Right lobe of liver (tissue), 6 donors: ENCODE measurements around the gene CFAP61. TPM values are rescaled to one million over a fixed set of nuclear protein-coding genes. Genes with fewer than 3 reads are reported as not detected.

Experiments used
- ATAC-seq, 4 donors: fragments of 200-7000 bp; cut with Tn5 transposase; one replicate each; pipeline ENCODE4 v1.9.1; 2020; ENCODE audit warnings: mild to moderate bottlenecking in 4 of 4, moderate library complexity in 4 of 4
- DNase-seq, 3 donors: peaks; one replicate each; pipeline ENCODE4 v3.0.0-alpha.2; 2020
- H3K27ac ChIP-seq, 3 donors: fragments of 200-600 bp; one replicate each; pipeline ENCODE4 v1.8.0; 2022
- H3K27me3 ChIP-seq, 2 donors: fragments of 200-600 bp; one replicate each; pipeline ENCODE4 v1.8.0; 2022
- H3K36me3 ChIP-seq, 4 donors: fragments of 200-600 bp; sonication (generic) in 1 of 4; one replicate each; pipeline versions ENCODE4 v1.5.1 to v1.8.0; 2017 to 2022; ENCODE audit warnings: control low read depth in 1 of 4
- H3K4me1 ChIP-seq, 4 donors: fragments of 200-600 bp; sonication (generic) in 1 of 4; one replicate each; pipeline versions ENCODE4 v1.5.1 to v1.8.0; 2017 to 2022; ENCODE audit warnings: control low read depth in 1 of 4
- H3K4me3 ChIP-seq, 3 donors: fragments of 200-600 bp; one replicate each; pipeline ENCODE4 v1.8.0; 2022
- H3K9me3 ChIP-seq, 4 donors: fragments of 200-600 bp; sonication (generic) in 1 of 4; one replicate each; pipeline versions ENCODE4 v1.5.1 to v1.8.0; 2017 to 2022; ENCODE audit warnings: control low read depth in 1 of 4
- POLR2A ChIP-seq: fragments of 450-650 bp; IDR thresholded peaks from one replicate; pipeline ENCODE4 v1.6.1; 2017; ENCODE audit warnings: antibody characterized with exemption, mild to moderate bottlenecking
- WGBS: methylation state at CpG from one replicate; pipeline ENCODE4 v1.1.6; 2018; ENCODE audit warnings: low coverage, low lambda C conversion rate; ENCODE audit not compliant: insufficient coverage; ENCODE audit errors: missing lambda C conversion rate; 5-methylcytosine and 5-hydroxymethylcytosine counted together
- intact Hi-C, 2 donors: fragments of 100-400 bp; cut with DNase I; formaldehyde crosslinking; loops; one replicate each; pipeline versions ENCODE4 v1.11.2 to v1.14.1; 2022
- total RNA-seq, 6 experiments: library from RNA; depleted of rRNA in 2 of 6; stranded (reverse); fragments of >200 nt in 2 of 6; fragmentation: NEBNext Ultra II Directional in 3 of 6; extraction: Animal tissue kit (Norgen Biotek cat#: 25700) in 3 of 6; gene quantifications; one replicate each; pipeline versions ENCODE4 v1.1.0 to v1.2.4, GENCODE V29; 2016 to 2023
- TF ChIP-seq, protein P1 (sequence below), 4 donors: fragments of 200-600 bp in 3 of 4; fragments of 450-650 bp in 1 of 4; IDR thresholded peaks; one replicate each; pipeline versions ENCODE4 v1.5.1 to v1.8.0; 2016 to 2022; ENCODE audit warnings: antibody characterized with exemption in 4 of 4, mild to moderate bottlenecking in 2 of 4
- donor health status: DM: no; HTN: yes; CAD: no.
- donor health status: DM: no; HTN: no; CAD: no.
- donor health status: DM: no; HTN: no; CAD: no.
- donor health status: DM: no; HTN: yes; CAD: no.
- donor health status: DM: no; HTN: yes; CAD: no.

CFAP61 gene
- total RNA-seq, 6 experiments from 2014 or later, result not detected

DNA sequence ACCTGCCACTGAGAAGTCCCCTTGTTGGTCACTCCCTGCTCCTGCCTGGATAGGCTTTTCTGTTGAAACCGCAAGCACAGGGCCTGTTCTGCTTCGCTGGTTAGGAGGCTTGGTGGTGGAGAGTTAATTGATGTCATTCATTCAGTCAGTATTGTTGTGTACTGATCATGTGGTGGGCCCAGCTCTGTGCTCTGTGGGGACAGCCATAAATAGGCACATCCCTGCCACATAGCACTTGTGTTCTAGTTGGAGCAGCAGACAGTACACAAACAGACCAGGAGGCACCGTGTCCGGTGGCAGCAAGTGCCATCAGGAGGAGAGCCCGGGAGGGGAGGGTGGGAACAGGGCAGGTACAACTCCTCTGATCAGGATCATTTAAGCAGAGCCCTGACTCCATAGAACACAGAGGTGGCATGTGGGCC lies 160.4 kb downstream of the CFAP61 start:
- ATAC-seq, result no peak

DNA sequence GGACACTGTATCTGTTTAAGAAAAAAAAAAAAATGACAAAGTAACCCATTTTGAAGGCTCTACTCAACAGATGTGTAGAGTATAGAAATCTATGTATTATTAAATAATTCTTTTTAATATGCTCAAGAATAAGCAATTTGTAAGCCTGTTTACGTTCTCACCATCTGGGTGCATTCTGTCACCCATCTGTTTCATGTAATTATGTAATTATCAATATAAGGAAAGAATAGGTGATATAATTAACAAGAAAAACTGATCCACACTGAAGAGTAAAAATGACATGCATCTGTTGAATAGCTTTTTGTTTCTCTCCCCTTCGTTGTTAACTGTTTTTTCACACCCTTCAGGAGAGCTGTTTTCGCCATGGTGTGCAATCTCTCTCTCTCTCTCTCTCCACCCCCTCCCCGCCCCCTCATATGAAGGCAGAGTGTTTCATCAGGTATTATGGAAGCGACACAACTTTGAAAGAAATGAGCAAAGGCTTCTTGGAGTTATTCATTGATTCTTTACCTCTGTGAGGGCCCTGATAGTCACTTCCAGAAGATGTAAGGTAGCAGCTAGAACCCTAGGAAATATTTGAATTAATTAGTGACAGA lies 161.3 kb downstream of the CFAP61 start:
- no peak overlapping the region for H3K4me3 ChIP-seq
- intact Hi-C loops, result no loop called here
- DNase-seq, result no peak
- no peak overlapping the region for H3K27ac ChIP-seq
- no peak for ATAC-seq
- H3K4me1 ChIP-seq, result no peaks in the 10 kb centered on the region
- 58% methylated on average over 5 of the region's 5 CpGs for WGBS
- no peak for TF ChIP-seq POLR2A
- TF ChIP-seq, protein P1, sequence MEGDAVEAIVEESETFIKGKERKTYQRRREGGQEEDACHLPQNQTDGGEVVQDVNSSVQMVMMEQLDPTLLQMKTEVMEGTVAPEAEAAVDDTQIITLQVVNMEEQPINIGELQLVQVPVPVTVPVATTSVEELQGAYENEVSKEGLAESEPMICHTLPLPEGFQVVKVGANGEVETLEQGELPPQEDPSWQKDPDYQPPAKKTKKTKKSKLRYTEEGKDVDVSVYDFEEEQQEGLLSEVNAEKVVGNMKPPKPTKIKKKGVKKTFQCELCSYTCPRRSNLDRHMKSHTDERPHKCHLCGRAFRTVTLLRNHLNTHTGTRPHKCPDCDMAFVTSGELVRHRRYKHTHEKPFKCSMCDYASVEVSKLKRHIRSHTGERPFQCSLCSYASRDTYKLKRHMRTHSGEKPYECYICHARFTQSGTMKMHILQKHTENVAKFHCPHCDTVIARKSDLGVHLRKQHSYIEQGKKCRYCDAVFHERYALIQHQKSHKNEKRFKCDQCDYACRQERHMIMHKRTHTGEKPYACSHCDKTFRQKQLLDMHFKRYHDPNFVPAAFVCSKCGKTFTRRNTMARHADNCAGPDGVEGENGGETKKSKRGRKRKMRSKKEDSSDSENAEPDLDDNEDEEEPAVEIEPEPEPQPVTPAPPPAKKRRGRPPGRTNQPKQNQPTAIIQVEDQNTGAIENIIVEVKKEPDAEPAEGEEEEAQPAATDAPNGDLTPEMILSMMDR (IDR thresholded peaks at IDR 0.05), result no peak
- H3K27me3 ChIP-seq, result peaks cover 0 to 4% of the 10 kb centered on the region in 2 donors
- no peaks in the 10 kb centered on the region for H3K36me3 ChIP-seq
- no peaks in the 10 kb centered on the region for H3K9me3 ChIP-seq

More for the DNA sequence above, 160.4 kb downstream of the CFAP61 start:
- Histone ChIP-seq H3K9me3 (no peaks in the 10 kb centered on the region), H3K27me3 (peaks cover 0 to 4% of the 10 kb centered on the region in 2 donors), H3K36me3 (no peaks in the 10 kb centered on the region), H3K4me1 (no peaks in the 10 kb centered on the region), H3K27ac (no peak overlapping the region), H3K4me3 (no peak overlapping the region)
- 86% methylated on average over 2 of the region's 5 CpGs for WGBS
- DNase-seq, result no peak
- TF ChIP-seq POLR2A, result no peak
- TF ChIP-seq, protein P1 (IDR thresholded peaks at IDR 0.05), result no peak
- intact Hi-C loops, result no loop called here

DNA sequence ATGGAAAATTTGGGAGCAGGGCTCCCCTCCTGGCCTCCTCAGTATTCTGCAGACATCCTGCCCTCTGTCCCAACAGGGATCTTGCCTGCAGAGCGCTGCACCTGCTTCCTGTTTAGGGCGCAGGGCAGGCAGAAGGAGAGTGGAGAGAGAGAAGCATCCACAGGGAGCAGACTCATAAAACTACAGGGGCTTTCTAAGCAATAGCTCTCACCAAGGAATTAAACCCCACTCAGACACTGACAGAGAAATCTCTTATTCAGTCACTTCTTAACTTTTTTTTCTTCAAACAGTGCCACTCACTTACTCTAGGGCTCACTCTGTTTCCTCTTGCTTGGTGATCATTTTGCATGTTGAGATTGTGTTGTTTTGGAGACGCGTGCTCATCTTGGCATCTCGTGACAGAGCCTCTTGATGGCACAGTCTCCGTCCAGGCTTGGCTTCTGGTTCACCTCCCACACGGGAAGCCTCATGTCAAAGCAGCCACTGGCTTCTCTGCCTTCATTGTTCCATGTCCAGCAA lies 162.5 kb downstream of the CFAP61 start:
- 55% methylated on average over 5 of the region's 7 CpGs for WGBS
- peaks cover 0 to 4% of the 10 kb centered on the region in 2 donors for H3K27me3 ChIP-seq
- DNase-seq (no peak), ATAC-seq (no peak)
- no peak overlapping the region for H3K4me3 ChIP-seq
- H3K27ac ChIP-seq, result no peak overlapping the region
- H3K36me3 ChIP-seq, result no peaks in the 10 kb centered on the region
- H3K9me3 ChIP-seq, result no peaks in the 10 kb centered on the region
- intact Hi-C loops, result no loop called here
- TF ChIP-seq, protein P1 (IDR thresholded peaks at IDR 0.05), result no peak
- no peak for TF ChIP-seq POLR2A
- H3K4me1 ChIP-seq, result no peaks in the 10 kb centered on the region

DNA sequence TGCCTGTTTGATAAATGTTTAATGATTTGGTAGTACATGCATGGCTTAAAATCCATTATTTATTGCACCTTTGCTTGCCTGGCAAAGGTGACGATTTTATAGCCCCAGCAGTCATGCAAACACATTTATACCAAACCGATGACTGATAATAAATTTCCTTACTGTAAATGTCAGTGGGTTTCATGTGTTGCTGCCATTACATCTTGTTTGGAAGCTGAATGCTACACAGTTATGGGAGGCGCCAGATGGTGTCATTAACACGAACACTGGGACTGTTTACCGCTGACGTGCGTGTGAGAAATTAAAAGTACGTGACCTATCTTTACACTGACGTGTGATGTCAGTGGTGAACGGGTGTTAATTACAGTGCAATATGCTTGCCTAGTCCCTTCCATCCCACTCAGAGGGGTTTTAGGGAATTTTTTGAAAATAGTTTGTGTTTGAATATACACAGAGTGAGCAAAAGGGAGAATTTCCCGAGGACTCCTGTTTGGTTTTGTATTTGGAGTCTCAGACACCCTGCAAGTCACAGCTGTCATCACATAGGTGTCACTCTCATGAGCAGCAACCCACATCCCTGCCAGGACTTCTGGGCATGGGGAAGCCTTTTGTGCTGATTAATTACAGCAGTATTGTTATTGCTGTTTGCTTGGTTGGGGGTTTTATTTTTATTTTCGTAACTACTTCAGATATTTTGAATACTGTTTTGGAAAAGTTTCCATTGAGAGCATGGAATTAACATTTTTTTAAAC lies 163.8 kb downstream of the CFAP61 start:
- no peak for DNase-seq
- Histone ChIP-seq H3K27me3 (peaks cover 0 to 4% of the 10 kb centered on the region in 2 donors), H3K27ac (no peak overlapping the region), H3K4me1 (no peaks in the 10 kb centered on the region), H3K9me3 (no peaks in the 10 kb centered on the region), H3K36me3 (no peaks in the 10 kb centered on the region), H3K4me3 (no peak overlapping the region)
- 44% methylated on average over 12 of the region's 12 CpGs for WGBS
- intact Hi-C loops, result no loop called here
- ATAC-seq, result no peak
- TF ChIP-seq, protein P1 (IDR thresholded peaks at IDR 0.05), result no peak
- no peak for TF ChIP-seq POLR2A
